ENCODE measurements around the gene TREML2. TPM values are rescaled to one million over a fixed set of nuclear protein-coding genes. Genes with fewer than 3 reads are reported as not detected.

TREML2 gene
- polyA plus RNA-seq, 1 donor (not counting 4 experiments of a cell fraction or from before 2014, with no cell fraction given) = 0.03 TPM

DNA sequence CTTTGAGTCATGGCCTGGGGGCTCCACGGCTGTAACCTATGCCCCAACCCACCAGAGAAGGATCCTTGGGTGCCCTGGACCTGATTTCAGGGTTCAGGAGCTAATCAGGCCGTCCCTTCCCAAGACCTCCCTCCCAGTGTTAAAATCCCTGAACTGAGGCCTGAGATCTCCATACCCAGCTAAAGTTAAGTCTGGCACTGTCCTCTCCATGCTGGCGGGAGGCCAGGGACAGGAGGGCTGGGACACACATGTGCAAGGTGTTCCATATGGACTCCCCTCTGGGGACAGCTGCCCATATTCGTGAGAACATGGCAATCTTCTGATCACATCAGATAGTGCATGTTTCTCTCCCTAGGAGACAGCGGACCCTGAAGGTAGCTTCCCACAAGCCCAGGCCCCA is 15.7 kb upstream of the TREML2 start:
- H3K4me1 ChIP-seq (ENCODE audit: control insufficient read depth, extremely low read depth, insufficient read depth, low read length) = no peaks in the 10 kb centered on the region
- H3K9me3 ChIP-seq (ENCODE audit: control insufficient read depth, low read depth, low read length) = peaks cover 4% of the 10 kb centered on the region
- no peaks in the 10 kb centered on the region for H4K20me1 ChIP-seq (ENCODE audit: control insufficient read depth, extremely low read depth, insufficient read depth, low read length)
- no peak overlapping the region for H3K4me3 ChIP-seq (ENCODE audit: control insufficient read depth in 2 of 3, extremely low read depth in 1 of 3, insufficient read depth in 2 of 3, low read depth in 1 of 3, low read length in 3 of 3)
- no peak overlapping the region for H3K4me2 ChIP-seq (ENCODE audit: control insufficient read depth, extremely low read depth, insufficient read depth, low read depth, low read length)
- H3K9ac ChIP-seq (ENCODE audit: control insufficient read depth, extremely low read depth, insufficient read depth, low read length) = no peak overlapping the region
- no peak overlapping the region for H3K27ac ChIP-seq (ENCODE audit: control insufficient read depth, insufficient read depth, low read length)
- H3K27me3 ChIP-seq (ENCODE audit: control insufficient read depth, extremely low read depth, insufficient read depth, low read length) = no peaks in the 10 kb centered on the region
- H3K36me3 ChIP-seq (ENCODE audit: control insufficient read depth in 2 of 2, extremely low read depth in 1 of 2, insufficient read depth in 2 of 2, low read length in 2 of 2) = no peaks in the 10 kb centered on the region
- DNase-seq (ENCODE audit: low read depth, low spot score) = no peak
- no peak for FAIRE-seq
- TF ChIP-seq, protein P1, sequence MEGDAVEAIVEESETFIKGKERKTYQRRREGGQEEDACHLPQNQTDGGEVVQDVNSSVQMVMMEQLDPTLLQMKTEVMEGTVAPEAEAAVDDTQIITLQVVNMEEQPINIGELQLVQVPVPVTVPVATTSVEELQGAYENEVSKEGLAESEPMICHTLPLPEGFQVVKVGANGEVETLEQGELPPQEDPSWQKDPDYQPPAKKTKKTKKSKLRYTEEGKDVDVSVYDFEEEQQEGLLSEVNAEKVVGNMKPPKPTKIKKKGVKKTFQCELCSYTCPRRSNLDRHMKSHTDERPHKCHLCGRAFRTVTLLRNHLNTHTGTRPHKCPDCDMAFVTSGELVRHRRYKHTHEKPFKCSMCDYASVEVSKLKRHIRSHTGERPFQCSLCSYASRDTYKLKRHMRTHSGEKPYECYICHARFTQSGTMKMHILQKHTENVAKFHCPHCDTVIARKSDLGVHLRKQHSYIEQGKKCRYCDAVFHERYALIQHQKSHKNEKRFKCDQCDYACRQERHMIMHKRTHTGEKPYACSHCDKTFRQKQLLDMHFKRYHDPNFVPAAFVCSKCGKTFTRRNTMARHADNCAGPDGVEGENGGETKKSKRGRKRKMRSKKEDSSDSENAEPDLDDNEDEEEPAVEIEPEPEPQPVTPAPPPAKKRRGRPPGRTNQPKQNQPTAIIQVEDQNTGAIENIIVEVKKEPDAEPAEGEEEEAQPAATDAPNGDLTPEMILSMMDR (optimal IDR thresholded peaks at IDR 0.05 in 1 of 3, IDR thresholded peaks at IDR 0.05 in 1 of 3, conservative IDR thresholded peaks at IDR 0.05 in 1 of 3; ENCODE audit: extremely low read depth in 1 of 3, insufficient read depth in 2 of 3, low read length in 3 of 3) = no peak
- no peak for TF ChIP-seq EZH2 (IDR thresholded peaks at IDR 0.05; ENCODE audit: low read length)
- no peaks in the 10 kb centered on the region for H3K9me1 ChIP-seq (ENCODE audit: control insufficient read depth, extremely low read depth, insufficient read depth, low read length)
- no peak overlapping the region for H2AFZ ChIP-seq (ENCODE audit: control insufficient read depth, low read length)
- dilution Hi-C loops (cut with MboI; ENCODE audit: extremely low pct_ligation_motif_present, low sequenced_read_pairs) = no loop called here
- no peaks in the 10 kb centered on the region for H3K79me2 ChIP-seq (ENCODE audit: control insufficient read depth, insufficient read depth, low read length)

DNA sequence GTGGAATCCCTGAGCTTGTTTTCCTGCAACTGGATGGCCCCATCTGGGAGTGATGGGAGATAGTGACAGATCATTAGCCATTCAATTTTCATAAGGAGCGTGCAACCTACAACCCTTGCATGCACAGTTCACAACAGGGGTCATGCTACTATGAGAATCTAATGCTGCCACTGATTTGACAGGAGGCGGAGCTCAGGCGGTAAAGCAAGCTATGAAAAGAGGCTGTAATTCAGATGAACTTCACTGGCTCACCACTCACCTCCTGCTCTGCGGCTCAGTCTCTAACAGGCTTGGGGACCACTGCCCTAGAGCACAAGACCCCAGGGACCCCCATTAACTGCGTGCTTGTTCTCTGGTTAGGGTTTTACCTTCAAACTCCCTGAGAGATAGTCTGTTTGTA is 14.8 kb upstream of the TREML2 start:
- Histone ChIP-seq H3K9ac (ENCODE audit: control insufficient read depth, extremely low read depth, insufficient read depth, low read length) (no peak overlapping the region), H3K27ac (ENCODE audit: control insufficient read depth, insufficient read depth, low read length) (no peak overlapping the region), H3K9me3 (ENCODE audit: control insufficient read depth, low read depth, low read length) (peaks cover 4% of the 10 kb centered on the region), H3K4me3 (ENCODE audit: control insufficient read depth in 2 of 3, extremely low read depth in 1 of 3, insufficient read depth in 2 of 3, low read depth in 1 of 3, low read length in 3 of 3) (no peak overlapping the region), H4K20me1 (ENCODE audit: control insufficient read depth, extremely low read depth, insufficient read depth, low read length) (no peaks in the 10 kb centered on the region), H3K4me1 (ENCODE audit: control insufficient read depth, extremely low read depth, insufficient read depth, low read length) (no peaks in the 10 kb centered on the region), H3K36me3 (ENCODE audit: control insufficient read depth in 2 of 2, extremely low read depth in 1 of 2, insufficient read depth in 2 of 2, low read length in 2 of 2) (no peaks in the 10 kb centered on the region), H3K4me2 (ENCODE audit: control insufficient read depth, extremely low read depth, insufficient read depth, low read depth, low read length) (no peak overlapping the region), H3K79me2 (ENCODE audit: control insufficient read depth, insufficient read depth, low read length) (no peaks in the 10 kb centered on the region), H3K9me1 (ENCODE audit: control insufficient read depth, extremely low read depth, insufficient read depth, low read length) (no peaks in the 10 kb centered on the region), H3K27me3 (ENCODE audit: control insufficient read depth, extremely low read depth, insufficient read depth, low read length) (no peaks in the 10 kb centered on the region), H2AFZ (ENCODE audit: control insufficient read depth, low read length) (no peak overlapping the region)
- no peak for FAIRE-seq
- TF ChIP-seq EZH2 (IDR thresholded peaks at IDR 0.05; ENCODE audit: low read length) = no peak
- TF ChIP-seq, protein P1 (optimal IDR thresholded peaks at IDR 0.05 in 1 of 3, IDR thresholded peaks at IDR 0.05 in 1 of 3, conservative IDR thresholded peaks at IDR 0.05 in 1 of 3; ENCODE audit: extremely low read depth in 1 of 3, insufficient read depth in 2 of 3, low read length in 3 of 3) = no peak
- DNase-seq (ENCODE audit: low read depth, low spot score) = no peak
- dilution Hi-C loops (cut with MboI; ENCODE audit: extremely low pct_ligation_motif_present, low sequenced_read_pairs) = no loop called here
